GM12865 (cell line): ENCODE results near the gene ABHD16B.

Experiments
- DNase-seq: peaks from one replicate; pipeline ENCODE4 v3.0.0; 2010; ENCODE audit warnings: low read depth
- H3K4me3 ChIP-seq: 2 replicates; pipeline ENCODE4 v1.5.1; 2011; ENCODE audit warnings: mild to moderate bottlenecking, low read depth, low read length, control low read depth
- CTCF ChIP-seq: IDR thresholded peaks from 2 replicates; pipeline ENCODE4 v1.5.1; 2011; ENCODE audit warnings: low read length, control low read depth, low read depth, inconsistent platforms; ENCODE audit not compliant: insufficient read depth; ENCODE audit errors: missing control alignments

ABHD16B gene

GRCh38 chr20:63886921-63887320 is 25.6 kb downstream of the ABHD16B start:
- TF ChIP-seq CTCF = no peak
- DNase-seq = no peak

GRCh38 chr20:63889241-63890200 is 28.2 kb downstream of the ABHD16B start:
- no peak overlapping the region for H3K4me3 ChIP-seq
- DNase-seq = no peak
- no peak for TF ChIP-seq CTCF

More at GRCh38 chr20:63886921-63887320, 25.6 kb downstream of the ABHD16B start:
- no peak overlapping the region for H3K4me3 ChIP-seq

GRCh38 chr20:63890201-63890576 is 28.9 kb downstream of the ABHD16B start:
- TF ChIP-seq CTCF = no peak
- DNase-seq = no peak
- H3K4me3 ChIP-seq = no peak overlapping the region

- no peak for DNase-seq
- H3K4me3 ChIP-seq = no peak overlapping the region
- TF ChIP-seq CTCF = no peak
Measured at GRCh38 chr20:63890616-63891015, 29.3 kb downstream of the ABHD16B start.

- H3K4me3 ChIP-seq = no peak overlapping the region
- no peak for TF ChIP-seq CTCF
- DNase-seq = no peak
Measured at GRCh38 chr20:63891061-63892002, 30.0 kb downstream of the ABHD16B start.

GRCh38 chr20:63892402-63892801 is 31.1 kb downstream of the ABHD16B start:
- no peak for DNase-seq
- TF ChIP-seq CTCF = no peak
- no peak overlapping the region for H3K4me3 ChIP-seq
